HepG2 (cell line): Measurements from ENCODE around the gene DCUN1D4. TPM values are rescaled to one million over a fixed set of nuclear protein-coding genes. Genes with fewer than 3 reads are reported as not detected.

Experiments used
- ELF1 ChIP-seq: sonication (generic); formaldehyde crosslinking; IDR thresholded peaks from 2 replicates; pipeline ENCODE4 v1.4.0; 2020; ENCODE audit warnings: missing genetic modification reagents
- HOMEZ ChIP-seq: IDR thresholded peaks from 2 replicates; pipeline ENCODE4 v1.6.1; 2016; ENCODE audit warnings: low read depth
- KLF6 ChIP-seq: IDR thresholded peaks from 2 replicates; pipeline ENCODE4 v1.8.0; 2016; ENCODE audit warnings: missing biosample characterization, missing genetic modification reagents
- NR2C2 ChIP-seq: sonication (generic); formaldehyde crosslinking; IDR thresholded peaks from 2 replicates; pipeline ENCODE4 v1.4.0; 2020; ENCODE audit warnings: missing genetic modification reagents, mild to moderate bottlenecking, moderate library complexity, borderline replicate concordance
- PBX2 ChIP-seq: IDR thresholded peaks from 2 replicates; pipeline ENCODE4 v1.6.1; 2016; ENCODE audit warnings: control low read depth
- PHF8 ChIP-seq: sonication (generic); formaldehyde crosslinking; IDR thresholded peaks from 2 replicates; pipeline ENCODE4 v1.5.0; 2020; ENCODE audit warnings: missing genetic modification reagents
- POLR2A ChIP-seq, 2 experiments: IDR thresholded peaks; 2 replicates each; pipeline ENCODE4 v1.6.1; 2011; ENCODE audit warnings: low read depth in 2 of 2, low read length in 2 of 2, mild to moderate bottlenecking in 1 of 2, moderate library complexity in 1 of 2; ENCODE audit not compliant: insufficient read depth in 1 of 2
- POLR2AphosphoS2 ChIP-seq: IDR thresholded peaks from 2 replicates; pipeline ENCODE4 v1.6.1; 2011; ENCODE audit warnings: low read depth, low read length, improper control_type of control experiment
- PRDM4 ChIP-seq: sonication (generic); formaldehyde crosslinking; IDR thresholded peaks from 2 replicates; pipeline ENCODE4 v1.9.0; 2021; ENCODE audit warnings: missing genetic modification reagents, borderline replicate concordance
- ZNF136 ChIP-seq: sonication (generic); formaldehyde crosslinking; IDR thresholded peaks from 2 replicates; pipeline ENCODE4 v1.8.1; 2022; ENCODE audit warnings: low read depth, mild to moderate bottlenecking, moderate library complexity, missing genetic modification reagents
- ZNF143 ChIP-seq: sonication (generic); formaldehyde crosslinking; IDR thresholded peaks from 2 replicates; pipeline ENCODE4 v1.4.0; 2020; ENCODE audit warnings: missing genetic modification reagents
- ZNF234 ChIP-seq: sonication (generic); formaldehyde crosslinking; conservative IDR thresholded peaks from 2 replicates; pipeline ENCODE4 v1.5.1; 2020; ENCODE audit warnings: mild to moderate bottlenecking, missing genetic modification reagents
- ZNF318 ChIP-seq: sonication (generic); formaldehyde crosslinking; IDR thresholded peaks from 2 replicates; pipeline ENCODE4 v1.4.0; 2020; ENCODE audit warnings: mild to moderate bottlenecking, missing genetic modification reagents
- ZNF501 ChIP-seq: sonication (generic); formaldehyde crosslinking; IDR thresholded peaks from 2 replicates; pipeline ENCODE4 v1.5.1; 2020; ENCODE audit warnings: mild to moderate bottlenecking, moderate library complexity, missing genetic modification reagents
- ZNF782 ChIP-seq: sonication (generic); formaldehyde crosslinking; IDR thresholded peaks from 2 replicates; pipeline ENCODE4 v1.4.0; 2020; ENCODE audit warnings: missing genetic modification reagents, mild to moderate bottlenecking, borderline replicate concordance
- polyA plus RNA-seq, 8 experiments: library from polyadenylated mRNA; depleted of rRNA in 3 of 8; stranded (reverse) in 7 of 8; unstranded in 1 of 8; fragments of >200 nt; fragmentation: Illumina TruSeq in 4 of 8; extraction: Trizol in 4 of 8; gene quantifications; 2 replicates each; pipeline versions ENCODE4 v1.2.1 to v1.2.3, GENCODE V29; 2011 to 2016; ENCODE audit warnings: low read depth in 4 of 8, missing spikeins in 1 of 8, mixed read lengths in 1 of 8; ENCODE audit not compliant: insufficient read depth in 1 of 8
- total RNA-seq, 5 experiments: library from RNA; depleted of rRNA; stranded (reverse); fragments of >200 nt; fragmentation: Illumina TruSeq; extraction: Trizol; gene quantifications; 2 replicates each; pipeline ENCODE4 v1.2.3, GENCODE V29; 2016; ENCODE audit warnings: low read depth in 1 of 5

Gene DCUN1D4
- total and polyA plus RNA-seq, 2 of the 13 experiments (the other 11 are each of a cell fraction or from before 2014, with no cell fraction given): 27.9 to 44.4 TPM

- TF ChIP-seq HOMEZ: peak; percentile 37; the same call in 1 of the 2 replicates
- no peak for TF ChIP-seq PBX2
- TF ChIP-seq PHF8 (CRISPR knock-in tag): peak; percentile 62
- TF ChIP-seq ZNF136: no peak
- TF ChIP-seq NR2C2: peak; percentile 41; the same call in 1 of the 2 replicates
- TF ChIP-seq ZNF501 (CRISPR knock-in tag): peak; percentile 82
- peak; percentile 75; the same call in 1 of the 2 replicates for TF ChIP-seq KLF6 (CRISPR knock-in tag)
- no peak for TF ChIP-seq ZNF318
- TF ChIP-seq POLR2AphosphoS2: no peak
- peak; percentile 93 for TF ChIP-seq ZNF143
- TF ChIP-seq ZNF782 (CRISPR knock-in tag): 0 out of 2 replicates have a peak, but pooled peaks have one; percentile 76
- peak; percentile 80; the same call in 1 of the 2 replicates for TF ChIP-seq ZNF234 (CRISPR knock-in tag)
- TF ChIP-seq POLR2A (IDR thresholded peaks at IDR 0.05; ENCODE audit: insufficient read depth in 1 of 2, low read depth in 2 of 2, low read length in 2 of 2): peak; percentile 76 to 85
- no peak for TF ChIP-seq PRDM4 (CRISPR knock-in tag)
- TF ChIP-seq ELF1 (CRISPR knock-in tag): peak; percentile 60
These were observed 1.5 kb downstream of the DCUN1D4 start (continued) for GRCh38 chr4:51844153-51845054.
